Posterior vena cava (tissue), 2 donors: Measurements from ENCODE around the gene TMEM121B. TPM values are rescaled to one million over a fixed set of nuclear protein-coding genes. Genes with fewer than 3 reads are reported as not detected.
A peak's percentile ranks its signal among the peaks of the same experiment; 100 is the strongest.
"Not testable (repeated sequence)": the region's sequence is repeated elsewhere in the genome, so short reads cannot be mapped to it uniquely, and the experiment has no call there.

Experiments
- DNase-seq: peaks from one replicate; pipeline ENCODE4 v3.0.0-alpha.2; 2020; ENCODE audit warnings: low spot score
- intact Hi-C, 2 donors: fragments of 100-400 bp; cut with DNase I; formaldehyde crosslinking; loops; one replicate each; pipeline versions ENCODE4 v1.14.1 to v1.14.2; 2022 to 2023
- long read RNA-seq, 2 donors: library from polyadenylated mRNA; unstranded; transcript quantifications; one replicate each; pipeline ENCODE4 v2.0.0, GENCODE V29; 2020 to 2021
- total RNA-seq, 2 donors: library from RNA; stranded (reverse); fragmentation: NEBNext Ultra II Directional; extraction: Animal tissue kit (Norgen Biotek cat#: 25700); gene quantifications; one replicate each; pipeline ENCODE4 v1.2.1, GENCODE V29; 2021
- donor health status: DM: yes; HTN: yes; CAD: no.
- donor health status: DM: yes; HTN: yes; CAD: no.

Gene TMEM121B
- total RNA-seq: under 1 TPM; 0.38 to 0.74 TPM
- long read RNA-seq, donor 1: 0 reads
- long read RNA-seq, donor 2: 0 reads

GRCh38 chr22:17121233-17122195 lies at the start of gene TMEM121B:
Gene TMEM121B, minus strand, starts transcription at chr22:17121360. Its CDS starts 233 bp downstream, at chr22:17121127.
- intact Hi-C loops: no loop called here
- peak; percentile 91 for DNase-seq

GRCh38 chr22:17167486-17167885 lies 46.3 kb upstream of the TMEM121B start:
- DNase-seq: no peak

GRCh38 chr22:17164392-17165024 lies 43.3 kb upstream of the TMEM121B start:
- intact Hi-C loops: no loop called here
- no peak for DNase-seq

More at GRCh38 chr22:17167486-17167885, 46.3 kb upstream of the TMEM121B start:
- intact Hi-C loops: no loop called here

GRCh38 chr22:17162731-17163130 lies 41.6 kb upstream of the TMEM121B start:
- intact Hi-C loops: no loop called here
- DNase-seq: no peak

- DNase-seq: no peak
- intact Hi-C loops: no loop called here
Measured at GRCh38 chr22:17161991-17162390, 40.8 kb upstream of the TMEM121B start.

- intact Hi-C loops: no loop called here
Measured at GRCh38 chr22:17159504-17159951, 38.4 kb upstream of the TMEM121B start.

GRCh38 chr22:17158568-17159503 lies 37.7 kb upstream of the TMEM121B start, which contains the start of gene HDHD5:
Gene HDHD5, minus strand, starts transcription at chr22:17159277. Its CDS starts 26 bp downstream, at chr22:17159251.
- DNase-seq: peak; percentile 97
- intact Hi-C loops: no loop called here

More at GRCh38 chr22:17159504-17159951, 38.4 kb upstream of the TMEM121B start:
- DNase-seq: peak; percentile 85

- no peak for DNase-seq
- intact Hi-C loops: no loop called here
Measured at GRCh38 chr22:17158176-17158567, 37.0 kb upstream of the TMEM121B start.

GRCh38 chr22:17157714-17158113 lies 36.6 kb upstream of the TMEM121B start:
- intact Hi-C loops: no loop called here
- DNase-seq: no peak

- intact Hi-C loops: no loop called here
- DNase-seq: no peak
Measured at GRCh38 chr22:17155941-17156340, 34.8 kb upstream of the TMEM121B start.

GRCh38 chr22:17152971-17153370 lies 31.8 kb upstream of the TMEM121B start:
- intact Hi-C loops: no loop called here
- DNase-seq: no peak

GRCh38 chr22:17152340-17152739 lies 31.2 kb upstream of the TMEM121B start:
- intact Hi-C loops: no loop called here
- no peak for DNase-seq

- DNase-seq: peak; percentile 32
- intact Hi-C loops: no loop called here
Measured at GRCh38 chr22:17149076-17149815, 28.1 kb upstream of the TMEM121B start.

- intact Hi-C loops, DNase-seq: not testable (repeated sequence)
Measured at GRCh38 chr22:17147458-17147857, 26.3 kb upstream of the TMEM121B start.

GRCh38 chr22:17145021-17145680 lies 24.0 kb upstream of the TMEM121B start:
- peak; percentile 51 for DNase-seq
- intact Hi-C loops: no loop called here

GRCh38 chr22:17143826-17144225 lies 22.7 kb upstream of the TMEM121B start:
- peak; percentile 56 for DNase-seq
- intact Hi-C loops: no loop called here

GRCh38 chr22:17143101-17143500 lies 21.9 kb upstream of the TMEM121B start:
- peak; percentile 58 for DNase-seq

More at GRCh38 chr22:17143101-17143500, 21.9 kb upstream of the TMEM121B start:
- intact Hi-C loops: no loop called here
